Endothelial cell of umbilical vein (primary cell): ENCODE results near the gene GABPB1. TPM values are rescaled to one million over a fixed set of nuclear protein-coding genes. Genes with fewer than 3 reads are reported as not detected.
A peak's percentile ranks its signal among the peaks of the same experiment; 100 is the strongest.

Experiments
- BruUV-seq: library from RNA; stranded (reverse); fragments of 400-500 nt; replicated peaks from 2 replicates; lab custom pipeline; 2021; lab: Mats Ljungman, UMichigan
- CTCF ChIA-PET: fragments of 300-600, 350-600 bp; sonication (Branson Sonifier 250); formaldehyde crosslinking; loops from one replicate; lab custom pipeline; 2021; ENCODE audit warnings: antibody characterized with exemption, inconsistent platforms; lab: Charles Lee
- POLR2A ChIA-PET: fragments of 300-600, 350-600 bp; sonication (Branson Sonifier 250); formaldehyde crosslinking; loops from one replicate; lab custom pipeline; 2021; ENCODE audit warnings: antibody characterized with exemption, inconsistent platforms; lab: Charles Lee
- DNase-seq: peaks from one replicate; pipeline ENCODE4 v3.0.0-alpha.2; 2011; ENCODE audit warnings: low read depth, low spot score
- FAIRE-seq: peaks from 2 replicates; lab custom pipeline; 2011; peaks lifted over from hg19 to GRCh38; lab: Jason Lieb, UNC
- H2AFZ ChIP-seq: 2 replicates; pipeline ENCODE4 v1.6.0; 2012; ENCODE audit warnings: low read depth, low read length, control low read depth, inconsistent platforms
- H3K27ac ChIP-seq: 2 replicates; pipeline ENCODE4 v1.5.1; 2011; ENCODE audit warnings: low read depth, mild to moderate bottlenecking, control low read depth, low read length, moderate library complexity; ENCODE audit not compliant: insufficient read depth
- H3K27me3 ChIP-seq, 2 experiments: 2 replicates each; pipeline versions ENCODE4 v1.6.0 to v1.6.1; 2011; ENCODE audit warnings: low read length in 2 of 2, mixed read lengths in 1 of 2; ENCODE audit not compliant: control insufficient read depth in 2 of 2, insufficient read depth in 2 of 2
- H3K36me3 ChIP-seq, 2 experiments: 2 replicates in 1 of 2; 3 replicates in 1 of 2; pipeline ENCODE4 v1.5.1; 2011; ENCODE audit warnings: low read length in 2 of 2, mild to moderate bottlenecking in 1 of 2, moderate library complexity in 1 of 2; ENCODE audit not compliant: control insufficient read depth in 2 of 2, insufficient read depth in 2 of 2; ENCODE audit errors: extremely low read depth in 1 of 2
- H3K4me1 ChIP-seq: 3 replicates; pipeline ENCODE4 v1.5.1; 2011; ENCODE audit warnings: mild to moderate bottlenecking, low read length; ENCODE audit not compliant: control insufficient read depth, insufficient read depth; ENCODE audit errors: extremely low read depth
- H3K4me2 ChIP-seq: 2 replicates; pipeline ENCODE4 v1.6.1; 2011; ENCODE audit warnings: low read length, control low read depth, mixed read lengths; ENCODE audit not compliant: insufficient read depth
- H3K4me3 ChIP-seq, 3 experiments: fragments of 200-600 bp in 1 of 3; sonication (generic), shearing (Covaris generic) in 1 of 3; replicated peaks in 1 of 3; 2 replicates each; pipeline ENCODE4 v1.5.1; 2011 to 2016; ENCODE audit warnings: control low read depth in 3 of 3, low read length in 3 of 3, mild to moderate bottlenecking in 2 of 3, inconsistent platforms in 1 of 3, low read depth in 1 of 3, moderate library complexity in 1 of 3; ENCODE audit not compliant: insufficient read depth in 1 of 3
- H3K79me2 ChIP-seq: 2 replicates; pipeline ENCODE4 v1.6.0; 2012; ENCODE audit warnings: low read length, inconsistent platforms; ENCODE audit not compliant: control insufficient read depth, insufficient read depth
- H3K9ac ChIP-seq: replicated peaks from 2 replicates; pipeline ENCODE3; 2011; ENCODE audit warnings: low read length, control low read depth; ENCODE audit not compliant: insufficient read depth; ENCODE audit errors: extremely low read depth
- H3K9me1 ChIP-seq: replicated peaks from 3 replicates; pipeline ENCODE4 v1.6.0; 2011; ENCODE audit warnings: mild to moderate bottlenecking, low read length; ENCODE audit not compliant: control insufficient read depth, insufficient read depth; ENCODE audit errors: extremely low read depth
- H3K9me3 ChIP-seq: replicated peaks from 2 replicates; pipeline ENCODE4 v1.5.1; 2012; ENCODE audit warnings: low read length, inconsistent platforms; ENCODE audit not compliant: control insufficient read depth, insufficient read depth
- H4K20me1 ChIP-seq: replicated peaks from 2 replicates; pipeline ENCODE3; 2011; ENCODE audit warnings: mild to moderate bottlenecking, low read length; ENCODE audit not compliant: control insufficient read depth, insufficient read depth; ENCODE audit errors: extremely low read depth
- EZH2 ChIP-seq: IDR thresholded peaks from 2 replicates; pipeline ENCODE4 v1.6.1; 2012; ENCODE audit warnings: borderline replicate concordance, low read depth, mild to moderate bottlenecking, moderate library complexity, low read length, inconsistent platforms; ENCODE audit not compliant: severe bottlenecking
- POLR2A ChIP-seq: IDR thresholded peaks from 2 replicates; pipeline ENCODE4 v1.6.1; 2012; ENCODE audit warnings: low read depth, mild to moderate bottlenecking, control low read depth, low read length
- POLR2AphosphoS5 ChIP-seq: IDR thresholded peaks from 2 replicates; pipeline ENCODE4 v1.6.1; 2012; ENCODE audit warnings: low read depth, mild to moderate bottlenecking, control low read depth, low read length, moderate library complexity; ENCODE audit not compliant: insufficient read depth
- dilution Hi-C: fragments of 300-500 bp; cut with MboI; formaldehyde crosslinking; loops from one replicate; pipeline ENCODE4 v1.15.0; 2019; ENCODE audit warnings: low sequenced_read_pairs; ENCODE audit not compliant: extremely low pct_ligation_motif_present
- intact Hi-C: fragments of 100-400 bp; cut with micrococcal nuclease; formaldehyde crosslinking; loops from one replicate; pipeline ENCODE4 v1.10.0; 2022
- polyA plus RNA-seq, 4 experiments: library from polyadenylated mRNA; depleted of rRNA in 3 of 4; stranded (reverse) in 3 of 4; unstranded in 1 of 4; fragments of >200 nt; gene quantifications; 2 replicates each; pipeline versions ENCODE4 v1.2.1 to v1.2.3, GENCODE V29; 2011 to 2012; ENCODE audit warnings: missing spikeins in 1 of 4
- total RNA-seq: library from RNA; stranded (reverse); gene quantifications from 2 replicates; pipeline ENCODE4 v1.2.3, GENCODE V29; 2021

Gene GABPB1
- total and polyA plus RNA-seq, 2 donors (not counting 3 experiments of a cell fraction or from before 2014, with no cell fraction given), result 42.3 to 59.7 TPM

DNA sequence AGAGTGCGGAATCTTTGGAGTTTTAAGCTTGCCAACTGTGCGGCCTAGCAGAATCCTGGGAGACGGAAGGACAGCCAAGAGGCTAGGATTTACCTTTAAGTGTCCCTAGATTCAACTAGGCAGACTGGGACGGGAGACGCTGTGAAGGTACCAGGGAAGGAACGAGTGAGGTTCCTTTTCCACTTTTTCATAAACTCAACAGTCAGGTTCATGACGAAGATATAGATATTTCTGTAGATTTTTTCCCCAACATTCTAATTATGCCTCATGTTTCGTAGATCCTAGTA is 564 bp upstream of the GABPB1 start:
- ChIA-PET CTCF (interaction anchor here (0.6 to 1.3 kb wide), 2 partner anchors 40 to 150 kb away, joined by 3 to 5 read pairs; no protein-coding TSS in a partner anchor), POLR2A (interaction anchor here (1.2 to 1.5 kb wide), 3 partner anchors 9 to 69 kb away, joined by 3 to 12 read pairs (median 5); partner anchors contain the start of gene USP8)
- Histone ChIP-seq H3K27me3 (no peaks in the 10 kb centered on the region), H3K4me2 (peak overlapping the region; percentile 100), H3K36me3 (peaks cover 0 to 2% of the 10 kb centered on the region in 2 experiments), H3K9ac (peak overlapping the region; percentile 99), H2AFZ (no peak overlapping the region), H3K9me3 (no peaks in the 10 kb centered on the region), H3K4me1 (peaks cover 35% of the 10 kb centered on the region), H3K27ac (peak overlapping the region; percentile 98), H3K4me3 (peak overlapping the region; percentile 25 to 79 (median 69)), H4K20me1 (peaks cover 2% of the 10 kb centered on the region), H3K79me2 (peaks cover 66% of the 10 kb centered on the region), H3K9me1 (no peaks in the 10 kb centered on the region)
- BruUV-seq, result TSS peak; percentile 59
- DNase-seq (no peak), FAIRE-seq (no peak)
- intact Hi-C loops, result loop anchor here (1.0 to 10.0 kb wide), 4 partner anchors 69 to 1481 kb away; partner anchors contain the start of genes EID1, SPPL2A, TNFAIP8L3 and USP8
- TF ChIP-seq EZH2 (no peak), POLR2AphosphoS5 (no peak), POLR2A (no peak)
- dilution Hi-C loops, result no loop called here

DNA sequence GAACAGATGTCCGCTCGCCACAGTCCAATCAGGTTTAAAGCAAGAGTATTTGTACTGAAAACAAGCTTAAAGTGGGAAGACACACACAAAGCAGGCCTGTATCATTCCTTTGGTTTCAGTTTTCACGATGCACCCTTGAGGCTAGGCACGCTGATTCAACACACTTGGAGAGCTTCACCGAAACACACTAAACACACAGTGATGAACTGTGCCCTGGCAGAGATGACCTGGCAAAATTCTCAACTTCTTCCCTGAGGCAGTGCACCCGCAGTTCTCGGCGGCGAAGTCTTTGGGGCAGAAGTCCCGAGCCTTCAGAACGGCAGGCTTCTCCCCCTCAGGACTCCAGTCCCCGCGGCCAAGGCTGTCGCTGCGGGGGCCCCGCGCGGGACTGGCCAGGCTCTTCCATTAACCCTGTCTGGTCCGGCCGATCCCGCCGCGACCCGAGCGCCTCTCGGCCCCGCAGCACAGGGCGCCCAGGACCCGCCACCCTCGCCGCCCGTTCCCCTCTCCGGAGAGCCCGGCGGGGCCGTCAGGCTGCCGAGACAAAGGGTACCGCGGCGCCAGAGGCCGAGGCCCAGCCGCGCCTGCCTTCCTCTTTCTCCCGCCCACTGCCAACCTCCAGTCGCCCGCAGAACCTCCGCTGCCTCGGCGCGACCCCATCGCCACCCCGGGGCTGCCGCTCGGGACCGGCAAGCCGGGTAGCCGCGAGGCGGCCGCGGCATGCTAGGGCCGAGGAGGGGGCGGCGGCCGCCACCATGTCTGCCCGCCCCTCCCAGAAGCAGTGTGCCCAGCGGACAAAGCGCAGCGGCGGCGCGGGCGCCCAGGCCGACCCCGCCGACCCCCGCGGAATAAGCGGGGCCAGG is 792 bp downstream of the GABPB1 start:
- dilution Hi-C loops, result no loop called here
- peaks cover 80% of the 10 kb centered on the region for H3K79me2 ChIP-seq
- CTCF ChIA-PET, result interaction anchor here (0.9 to 1.8 kb wide), 4 partner anchors 20 to 809 kb away, joined by 3 to 6 read pairs (median 4); no protein-coding TSS in a partner anchor
- peaks cover 6% of the 10 kb centered on the region for H4K20me1 ChIP-seq
- H3K4me2 ChIP-seq, result peak overlapping the region; percentile 100
- H3K4me1 ChIP-seq, result peaks cover 38% of the 10 kb centered on the region
- peak; percentile 79 for FAIRE-seq
- no peaks in the 10 kb centered on the region for H3K9me3 ChIP-seq
- H3K9me1 ChIP-seq, result no peaks in the 10 kb centered on the region
- no peaks in the 10 kb centered on the region for H3K36me3 ChIP-seq
- peak overlapping the region; percentile 98 for H3K27ac ChIP-seq
- TF ChIP-seq EZH2 (no peak), POLR2A (peak; percentile 91), POLR2AphosphoS5 (peak; percentile 48)
- peak; percentile 92 for DNase-seq
- intact Hi-C loops, result loop anchor here (5.0 to 10.0 kb wide), 5 partner anchors 411 to 1479 kb away; partner anchors contain the start of genes AP4E1, EID1, SPPL2A and TNFAIP8L3
- TSS peak; percentile 15 for BruUV-seq
- H3K4me3 ChIP-seq, result peak overlapping the region; percentile 69 to 97 (median 79)
- peak overlapping the region; percentile 81 for H2AFZ ChIP-seq
- no peaks in the 10 kb centered on the region for H3K27me3 ChIP-seq
- peak overlapping the region; percentile 99 for H3K9ac ChIP-seq
- POLR2A ChIA-PET, result interaction anchor here (0.7 to 1.5 kb wide), 5 partner anchors 8 to 1818 kb away, joined by 3 to 12 read pairs (median 4); partner anchors contain the start of gene USP8
